ENCODE data around the gene HPD.
"Not testable (repeated sequence)": the region's sequence is repeated elsewhere in the genome, so short reads cannot be mapped to it uniquely, and the experiment has no call there.

HPD gene

GRCh38 chr12:121883315-121883660 is 24.6 kb upstream of the HPD start:
- TF ChIP-seq, protein P1, sequence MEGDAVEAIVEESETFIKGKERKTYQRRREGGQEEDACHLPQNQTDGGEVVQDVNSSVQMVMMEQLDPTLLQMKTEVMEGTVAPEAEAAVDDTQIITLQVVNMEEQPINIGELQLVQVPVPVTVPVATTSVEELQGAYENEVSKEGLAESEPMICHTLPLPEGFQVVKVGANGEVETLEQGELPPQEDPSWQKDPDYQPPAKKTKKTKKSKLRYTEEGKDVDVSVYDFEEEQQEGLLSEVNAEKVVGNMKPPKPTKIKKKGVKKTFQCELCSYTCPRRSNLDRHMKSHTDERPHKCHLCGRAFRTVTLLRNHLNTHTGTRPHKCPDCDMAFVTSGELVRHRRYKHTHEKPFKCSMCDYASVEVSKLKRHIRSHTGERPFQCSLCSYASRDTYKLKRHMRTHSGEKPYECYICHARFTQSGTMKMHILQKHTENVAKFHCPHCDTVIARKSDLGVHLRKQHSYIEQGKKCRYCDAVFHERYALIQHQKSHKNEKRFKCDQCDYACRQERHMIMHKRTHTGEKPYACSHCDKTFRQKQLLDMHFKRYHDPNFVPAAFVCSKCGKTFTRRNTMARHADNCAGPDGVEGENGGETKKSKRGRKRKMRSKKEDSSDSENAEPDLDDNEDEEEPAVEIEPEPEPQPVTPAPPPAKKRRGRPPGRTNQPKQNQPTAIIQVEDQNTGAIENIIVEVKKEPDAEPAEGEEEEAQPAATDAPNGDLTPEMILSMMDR (conservative IDR thresholded peaks at IDR 0.05; ENCODE audit: low read depth, low read length): no peak
- no peak overlapping the region for H3K4me3 ChIP-seq (ENCODE audit: low read depth, low read length)
- DNase-seq (ENCODE audit: low read depth): no peak

GRCh38 chr12:121876080-121876447 is 17.4 kb upstream of the HPD start:
- not testable (repeated sequence) for H3K4me3 ChIP-seq (ENCODE audit: low read depth, low read length); DNase-seq (ENCODE audit: low read depth)

GRCh38 chr12:121875582-121875981 is 16.9 kb upstream of the HPD start:
- no peak overlapping the region for H3K4me3 ChIP-seq (ENCODE audit: low read depth, low read length)
- TF ChIP-seq, protein P1 (conservative IDR thresholded peaks at IDR 0.05; ENCODE audit: low read depth, low read length): no peak
- DNase-seq (ENCODE audit: low read depth): no peak

DNA sequence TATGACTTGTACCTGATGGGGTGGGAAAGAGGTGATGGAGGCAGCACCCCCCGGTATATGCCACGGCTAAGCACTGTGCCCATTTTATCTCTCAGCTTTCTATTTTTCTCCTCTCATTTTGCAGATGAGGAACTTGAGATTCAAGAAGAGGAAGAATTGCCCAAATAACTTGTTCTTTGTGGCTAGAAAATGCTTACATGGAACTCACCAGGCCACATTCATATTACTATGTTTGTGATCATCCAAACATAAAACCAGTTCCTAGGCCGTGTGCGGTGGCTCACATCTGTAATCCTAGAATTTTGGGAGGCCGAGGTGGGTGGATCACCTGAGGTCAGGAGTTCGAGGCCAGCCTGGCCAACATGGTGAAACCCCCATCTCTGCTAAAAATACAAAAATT is 15.4 kb upstream of the HPD start:
- TF ChIP-seq, protein P1 (conservative IDR thresholded peaks at IDR 0.05; ENCODE audit: low read depth, low read length): no peak
- DNase-seq (ENCODE audit: low read depth): no peak
- H3K4me3 ChIP-seq (ENCODE audit: low read depth, low read length): no peak overlapping the region

DNA sequence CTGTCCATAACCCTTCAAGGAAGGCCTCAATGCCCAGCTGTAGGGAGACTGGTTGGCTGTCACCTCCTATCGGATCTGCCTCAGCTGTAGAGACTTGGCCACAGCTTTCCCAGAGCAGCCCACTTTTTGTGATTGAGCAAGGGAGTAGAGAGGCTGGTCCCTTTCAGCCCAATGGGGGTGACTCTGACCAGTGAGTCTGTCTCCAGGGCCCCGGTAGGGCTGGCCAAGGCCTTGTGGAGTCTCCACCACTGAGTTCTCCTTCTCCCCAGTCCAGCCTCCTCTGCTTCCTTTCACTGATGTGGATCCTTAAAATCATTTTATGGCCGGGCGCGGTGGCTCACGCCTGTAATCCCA is 14.5 kb upstream of the HPD start:
- no peak overlapping the region for H3K4me3 ChIP-seq (ENCODE audit: low read depth, low read length)
- DNase-seq (ENCODE audit: low read depth): no peak
- TF ChIP-seq, protein P1 (conservative IDR thresholded peaks at IDR 0.05; ENCODE audit: low read depth, low read length): no peak

DNA sequence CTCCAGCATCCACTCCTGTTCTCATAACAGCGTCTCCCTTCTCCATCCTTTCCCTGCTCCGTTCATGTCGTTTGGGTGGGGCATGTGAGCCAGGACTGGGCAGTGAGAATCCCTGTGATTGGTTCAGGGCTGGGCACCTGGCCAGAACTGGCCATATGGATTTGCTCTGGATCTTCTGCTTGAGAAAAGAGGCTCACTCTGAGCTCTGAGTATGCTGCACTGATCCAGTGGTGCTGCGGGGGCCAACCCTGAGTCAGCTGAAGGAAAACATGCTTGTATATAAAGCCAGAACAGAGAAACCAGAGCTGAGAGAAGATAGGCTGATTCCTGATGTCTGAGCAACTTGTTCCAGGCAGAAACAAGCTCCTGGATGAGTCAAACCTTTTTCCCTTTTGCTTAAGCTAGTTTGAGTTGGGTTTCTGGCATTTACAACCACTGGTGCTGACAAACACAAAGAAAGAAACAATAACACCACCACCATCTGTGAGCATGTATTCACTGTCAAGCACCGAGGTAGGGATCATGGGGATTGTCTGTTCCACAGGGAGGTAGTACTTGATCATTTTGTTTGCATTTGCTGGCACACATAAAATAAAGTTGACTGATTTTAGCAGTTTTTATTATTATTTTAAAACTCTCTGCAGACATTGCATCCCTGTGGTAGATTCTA is 14.0 kb upstream of the HPD start:
- H3K4me3 ChIP-seq (ENCODE audit: low read depth, low read length): no peak overlapping the region
- peak; percentile 91 for DNase-seq (ENCODE audit: low read depth)
- TF ChIP-seq, protein P1 (conservative IDR thresholded peaks at IDR 0.05; ENCODE audit: low read depth, low read length): no peak

DNA sequence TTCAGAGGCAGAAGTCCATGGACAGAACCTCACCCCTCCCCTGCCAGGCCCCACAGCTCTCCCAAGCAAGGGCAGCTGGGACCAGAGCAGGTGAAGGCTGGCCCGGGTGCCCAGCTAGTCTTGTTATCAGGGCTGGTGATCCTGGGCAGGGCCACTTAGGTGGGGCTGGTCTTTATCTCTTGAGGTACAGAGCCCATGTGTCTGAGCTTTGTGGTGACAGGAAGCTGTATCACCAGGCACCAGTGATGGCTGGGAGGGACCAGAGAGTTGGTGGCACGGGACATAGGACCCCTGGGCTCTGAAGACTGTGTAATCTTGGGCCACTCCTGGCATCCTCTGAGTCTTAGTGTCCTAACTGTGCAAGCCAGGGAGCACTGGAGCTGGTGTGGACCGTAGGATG is 12.8 kb upstream of the HPD start:
- DNase-seq (ENCODE audit: low read depth): no peak

GRCh38 chr12:121869229-121869628 is 10.6 kb upstream of the HPD start:
- not testable (repeated sequence) for H3K4me3 ChIP-seq (ENCODE audit: low read depth, low read length); DNase-seq (ENCODE audit: low read depth)

More for the DNA sequence above, 12.8 kb upstream of the HPD start:
- H3K4me3 ChIP-seq (ENCODE audit: low read depth, low read length): no peak overlapping the region
- TF ChIP-seq, protein P1 (conservative IDR thresholded peaks at IDR 0.05; ENCODE audit: low read depth, low read length): no peak

All from choroid plexus epithelial cell (primary cell).